ENCODE data around the gene TMEM214.

TMEM214 gene

GRCh38 chr2:27042159-27042661 lies 9.4 kb downstream of the TMEM214 start:
- no peak for DNase-seq

DNA sequence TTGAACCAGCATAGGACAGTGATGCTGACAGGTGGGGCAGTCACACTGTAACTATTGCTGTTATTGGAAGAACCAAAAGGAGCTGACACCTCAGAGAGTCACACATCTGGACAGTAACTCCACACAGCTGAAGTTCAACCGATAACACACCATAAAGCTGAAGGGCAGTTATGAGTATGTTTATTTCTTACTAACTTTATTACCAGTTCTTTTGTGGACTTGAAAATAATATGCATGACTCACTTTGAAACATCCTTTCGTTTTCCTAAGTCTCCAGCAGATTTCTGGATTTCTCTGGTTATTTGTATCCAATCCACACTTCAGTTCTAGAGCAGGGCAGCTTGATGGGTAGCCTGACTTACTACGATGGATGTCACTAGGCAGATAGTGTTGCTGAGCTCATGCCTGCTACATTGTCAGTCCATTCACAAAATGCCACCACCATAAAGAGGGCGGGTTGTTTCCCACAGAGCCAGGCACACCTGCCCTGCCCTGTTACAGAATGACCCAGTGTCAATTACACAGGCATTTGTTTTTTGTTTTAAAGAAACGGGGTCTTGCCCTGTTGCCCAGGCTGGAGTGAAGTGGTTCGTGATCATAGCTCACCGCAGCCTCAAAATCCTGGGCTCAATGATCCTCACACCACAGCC lies 10.3 kb downstream of the TMEM214 start:
- DNase-seq, result no peak

- peak; percentile 73 for DNase-seq
Measured at GRCh38 chr2:27049422-27050280, 16.9 kb downstream of the TMEM214 start.

DNA sequence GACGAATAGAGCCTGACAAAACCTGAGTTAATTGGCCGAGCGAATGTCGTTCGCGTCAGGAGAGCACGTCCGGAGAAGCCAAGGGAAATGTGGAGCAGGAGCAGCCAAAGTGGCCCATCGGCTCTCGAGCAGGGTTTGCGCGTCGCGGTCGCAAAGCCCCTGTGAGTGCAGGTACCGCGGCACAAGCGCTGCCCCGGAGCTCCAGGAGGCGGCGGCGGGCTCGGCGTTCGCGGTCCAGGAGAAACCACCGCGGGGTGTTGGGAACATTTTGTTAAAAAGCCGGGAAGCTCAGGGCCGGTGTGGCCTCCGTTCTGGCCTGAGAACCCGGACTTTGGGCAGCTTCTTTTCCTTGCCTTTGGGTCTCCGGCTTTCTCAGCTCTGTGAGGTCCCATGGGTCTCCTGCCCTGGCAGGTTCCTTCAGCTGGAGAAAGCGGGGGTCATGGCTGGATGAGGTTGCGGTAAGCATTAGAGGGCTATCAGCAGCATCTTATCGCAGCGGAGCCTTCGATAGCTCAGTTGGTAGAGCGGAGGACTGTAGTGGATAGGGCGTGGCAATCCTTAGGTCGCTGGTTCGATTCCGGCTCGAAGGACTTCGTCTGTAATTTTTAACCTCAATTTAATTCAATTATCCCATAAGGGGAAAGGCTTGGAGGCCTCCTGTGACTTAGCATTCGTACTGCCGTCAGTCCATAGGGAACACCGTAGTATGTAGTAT lies 17.7 kb downstream of the TMEM214 start:
- peak; percentile 95 for DNase-seq

GRCh38 chr2:27050996-27051901 lies 18.5 kb downstream of the TMEM214 start, which contains the start of gene AGBL5:
TSS of gene AGBL5 (plus strand) at chr2:27051668. CDS start at chr2:27052959, 1,291 bp downstream.
- DNase-seq, result peak; percentile 98

- no peak for DNase-seq
Measured at GRCh38 chr2:27051902-27052645, 19.3 kb downstream of the TMEM214 start.

DNA sequence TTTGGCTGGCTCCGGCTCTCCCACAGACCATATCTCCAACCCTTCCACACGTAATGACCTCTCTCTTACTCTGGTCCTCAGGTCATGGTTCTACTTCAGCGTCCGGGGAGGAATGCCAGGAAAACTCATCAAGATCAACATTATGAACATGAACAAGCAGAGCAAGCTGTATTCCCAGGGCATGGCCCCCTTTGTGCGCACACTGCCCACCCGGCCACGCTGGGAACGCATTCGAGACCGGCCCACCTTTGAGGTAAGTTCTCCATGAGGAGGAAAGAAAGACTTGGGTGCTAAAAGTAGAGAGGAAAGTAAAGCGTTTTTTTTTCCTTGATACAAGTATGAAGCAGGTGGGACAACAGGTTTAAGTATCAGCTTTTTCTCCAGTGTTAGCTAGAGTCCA lies 20.6 kb downstream of the TMEM214 start:
- no peak for DNase-seq

DNA sequence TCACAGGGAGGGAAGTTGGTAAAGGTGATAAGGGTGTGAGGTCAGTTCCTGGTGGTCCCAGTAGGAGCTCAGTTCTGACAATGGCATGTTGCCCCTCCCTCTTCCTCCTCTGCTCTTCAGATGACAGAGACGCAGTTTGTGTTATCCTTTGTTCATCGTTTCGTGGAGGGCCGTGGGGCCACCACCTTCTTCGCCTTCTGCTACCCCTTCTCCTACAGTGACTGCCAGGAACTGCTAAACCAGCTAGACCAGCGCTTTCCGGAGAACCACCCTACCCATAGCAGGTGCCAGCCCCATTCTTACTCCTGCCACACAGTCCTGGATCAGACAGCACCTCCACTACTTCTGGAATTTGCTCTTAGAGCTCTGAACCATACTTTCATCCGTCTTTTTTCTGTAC lies 21.0 kb downstream of the TMEM214 start:
- no peak for DNase-seq

DNA sequence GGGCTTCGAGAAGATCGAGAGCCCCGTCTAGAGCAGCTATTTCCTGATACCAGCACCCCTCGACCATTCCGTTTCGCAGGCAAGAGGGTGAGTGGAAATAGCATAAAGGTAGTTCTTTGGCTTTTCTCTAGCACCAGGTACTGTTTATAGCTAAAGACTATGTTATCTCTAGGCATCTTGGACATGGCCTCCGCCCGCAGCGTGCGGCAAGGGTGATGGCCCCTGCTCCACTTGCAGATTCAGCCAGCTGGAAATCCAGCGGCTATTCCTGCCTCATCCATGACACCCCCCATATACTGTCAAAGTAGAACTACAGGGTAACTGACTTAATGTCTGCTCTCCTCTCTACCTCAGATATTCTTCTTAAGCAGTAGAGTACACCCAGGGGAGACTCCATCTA lies 22.0 kb downstream of the TMEM214 start:
- no peak for DNase-seq

DNA sequence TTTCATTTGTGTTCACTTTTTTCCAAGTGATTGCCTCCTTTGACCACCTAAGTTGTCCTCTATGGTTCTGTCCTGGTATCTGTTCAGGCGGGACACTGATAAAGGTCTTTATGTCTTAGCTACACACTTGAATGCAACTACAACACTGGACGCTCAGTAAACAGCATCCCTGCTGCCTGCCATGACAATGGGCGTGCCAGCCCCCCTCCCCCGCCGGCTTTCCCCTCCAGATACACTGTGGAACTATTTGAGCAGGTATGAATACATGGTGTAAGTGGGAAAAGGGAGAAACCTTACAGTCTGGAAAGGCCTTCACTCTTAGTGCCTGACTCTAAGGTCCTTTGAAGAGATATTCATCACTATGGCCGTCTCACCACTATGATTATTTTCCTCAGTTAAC lies 24.4 kb downstream of the TMEM214 start:
- DNase-seq, result no peak

GRCh38 chr2:27058210-27058609 lies 25.4 kb downstream of the TMEM214 start:
- DNase-seq, result no peak

- DNase-seq, result no peak
Measured at GRCh38 chr2:27059141-27059820, 26.5 kb downstream of the TMEM214 start.

GRCh38 chr2:27060323-27060722 lies 27.6 kb downstream of the TMEM214 start:
- no peak for DNase-seq

DNA sequence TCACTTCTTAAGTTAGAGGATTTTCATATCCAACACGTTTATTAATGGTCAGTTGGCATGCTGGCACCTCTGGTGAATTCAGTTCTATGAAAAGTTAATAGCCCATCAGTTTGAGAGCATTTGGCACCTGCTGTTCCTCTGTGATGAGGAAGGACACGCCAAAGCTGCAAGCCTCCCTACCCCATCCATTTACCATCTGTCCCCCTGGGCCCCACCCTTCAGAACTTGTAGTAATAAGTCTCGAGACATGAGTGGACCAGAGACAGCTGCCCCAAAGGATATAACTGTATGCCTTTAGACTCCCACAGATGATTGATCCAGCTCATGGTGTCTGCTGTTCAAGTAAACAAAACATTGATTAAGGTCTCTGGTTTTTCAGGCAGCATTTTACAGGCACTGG lies 32.4 kb downstream of the TMEM214 start:
- no peak for DNase-seq

GRCh38 chr2:27067385-27067784 lies 34.6 kb downstream of the TMEM214 start:
- no peak for DNase-seq

DNA sequence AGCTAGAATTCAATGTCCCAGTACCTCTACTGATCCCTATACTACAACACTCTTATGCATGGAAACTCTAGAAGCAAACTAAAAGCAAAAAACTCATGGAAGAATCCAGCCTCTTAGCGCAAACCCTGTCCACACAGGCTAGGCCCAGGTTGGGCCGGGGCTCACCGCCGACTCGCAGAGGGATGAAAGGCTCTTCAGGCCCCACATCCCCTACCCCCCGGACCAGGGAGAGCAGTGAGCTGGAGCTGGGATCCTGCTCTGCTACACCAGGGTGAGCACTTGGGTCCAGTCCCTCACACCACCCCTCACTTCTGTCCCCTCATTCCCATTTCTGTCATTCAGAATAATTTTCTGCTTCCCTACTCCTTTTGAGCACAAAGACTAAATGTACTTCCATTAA lies 36.7 kb downstream of the TMEM214 start:
- no peak for DNase-seq

DNA sequence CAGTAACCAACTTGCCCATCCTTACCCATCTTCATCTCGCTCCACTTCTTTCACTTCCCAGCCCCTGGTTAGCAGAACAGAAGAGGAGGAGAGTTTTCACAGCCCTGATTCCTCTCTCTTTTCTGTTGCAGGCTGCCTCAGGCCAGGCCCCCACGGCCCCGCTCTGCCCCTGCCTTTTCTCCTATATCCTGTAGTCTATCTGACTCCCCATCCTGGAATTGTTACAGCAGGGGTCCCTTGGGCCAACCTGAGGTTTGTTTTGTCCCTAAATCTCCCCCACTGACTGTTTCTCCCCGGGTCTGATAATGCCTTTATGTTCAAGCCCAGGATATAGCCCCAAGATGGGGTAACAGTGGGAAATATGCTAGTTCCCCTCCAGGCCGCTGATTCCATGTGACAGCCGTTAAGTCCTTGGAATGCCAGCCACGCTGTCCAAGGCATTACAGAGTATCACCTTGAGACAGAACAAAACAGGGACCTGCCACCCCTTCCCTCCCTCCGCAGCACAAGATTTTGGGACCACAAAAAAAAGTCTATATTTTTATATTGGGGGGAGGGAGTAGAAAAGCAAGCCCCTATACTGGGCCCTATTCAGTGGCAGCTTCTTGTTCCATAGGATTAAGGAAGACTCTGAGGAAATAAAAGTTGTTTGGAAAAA lies 37.3 kb downstream of the TMEM214 start:
- DNase-seq, result no peak

DNA sequence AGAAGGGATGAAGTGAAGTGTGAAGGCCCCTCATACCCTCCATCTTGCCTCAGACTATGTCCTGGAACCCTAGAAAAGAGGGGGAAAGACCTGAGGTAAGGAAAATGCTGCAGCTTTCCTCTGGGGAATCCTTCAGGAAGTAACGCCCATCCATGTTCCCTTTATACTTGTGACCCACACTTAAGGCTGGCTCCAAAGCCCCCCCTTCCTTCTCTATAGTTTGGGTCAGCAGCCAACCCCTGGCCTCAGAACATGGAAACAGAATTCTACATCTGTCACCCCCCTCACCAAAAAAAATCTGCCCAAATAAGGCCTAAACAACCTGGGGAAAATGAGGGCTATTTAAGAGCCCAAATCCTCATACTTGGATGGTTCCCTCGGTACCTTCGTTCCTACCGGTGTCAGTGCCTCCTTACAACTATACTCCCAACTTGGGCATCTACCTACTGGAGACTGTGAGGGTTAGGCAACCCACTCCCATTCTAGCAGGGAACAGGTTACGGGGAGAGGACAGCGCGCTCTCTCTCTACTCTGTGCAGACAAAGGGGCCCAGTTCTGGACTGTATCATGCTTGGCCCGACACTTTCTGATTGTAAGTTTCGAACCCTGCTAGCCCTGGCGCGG lies 38.0 kb downstream of the TMEM214 start:
- DNase-seq, result no peak

DNA sequence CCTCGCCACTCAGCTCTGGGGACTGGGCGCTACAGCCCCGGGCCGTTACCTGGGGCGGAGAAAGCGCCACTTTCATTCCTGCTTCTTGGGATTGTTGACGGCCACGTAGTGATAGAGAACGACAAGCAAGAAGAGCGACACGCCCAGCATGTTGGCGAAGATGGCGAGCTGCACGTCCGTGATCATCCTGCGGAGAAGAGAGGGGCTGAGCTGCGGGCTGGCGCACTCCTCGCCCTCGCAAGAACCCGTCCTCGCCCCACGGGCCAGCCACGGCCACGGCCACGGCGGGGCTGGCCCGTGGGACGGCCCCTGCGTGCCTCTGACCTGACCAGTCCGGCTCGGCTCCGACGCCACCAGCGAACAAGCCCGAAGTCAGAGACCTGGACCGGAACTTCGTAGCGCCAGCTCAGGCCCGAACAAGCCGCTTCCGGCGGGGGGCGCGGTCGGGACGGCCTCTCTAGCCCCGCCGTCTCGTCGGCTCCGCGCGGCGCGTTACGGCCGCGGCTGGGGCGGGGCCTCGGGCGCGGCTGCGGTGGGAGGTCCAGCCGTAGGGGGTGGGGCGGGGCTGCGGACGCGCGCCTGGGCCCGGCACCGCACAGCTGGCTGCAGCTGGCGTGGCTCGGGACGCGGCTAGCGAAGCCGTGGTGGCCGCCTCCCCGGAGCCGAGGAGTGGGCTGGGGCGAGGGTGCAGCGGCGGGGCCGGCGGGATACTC lies 38.7 kb downstream of the TMEM214 start, which contains the start of gene OST4:
Gene OST4 (minus strand): TSS at position 378 of the 713 bp plus-strand sequence.
- DNase-seq, result peak; percentile 92
